H7 (cell line): ENCODE results near the gene LBH. TPM values are rescaled to one million over a fixed set of nuclear protein-coding genes. Genes with fewer than 3 reads are reported as not detected.

Experiments
- DNase-seq: peaks from one replicate; pipeline ENCODE4 v3.0.0; 2012
- H3K27me3 ChIP-seq: 2 replicates; pipeline ENCODE4 v1.6.0; 2011; ENCODE audit warnings: mild to moderate bottlenecking, low read length; ENCODE audit not compliant: control insufficient read depth, insufficient read depth
- H3K36me3 ChIP-seq: replicated peaks from 2 replicates; pipeline ENCODE4 v1.5.1; 2011; ENCODE audit warnings: low read length; ENCODE audit not compliant: control insufficient read depth, insufficient read depth
- H3K4me3 ChIP-seq: 2 replicates; pipeline ENCODE4 v1.5.1; 2011; ENCODE audit warnings: low read depth, mild to moderate bottlenecking, control low read depth, low read length, moderate library complexity; ENCODE audit not compliant: insufficient read depth
- total RNA-seq: library from RNA; depleted of rRNA; stranded (reverse); fragments of >200 nt; shearing (Covaris generic); gene quantifications from 2 replicates; pipeline ENCODE4 v1.2.3, GENCODE V29; 2014

Gene LBH
- total RNA-seq, 1 experiment from 2014 or later: 93.3 TPM

DNA sequence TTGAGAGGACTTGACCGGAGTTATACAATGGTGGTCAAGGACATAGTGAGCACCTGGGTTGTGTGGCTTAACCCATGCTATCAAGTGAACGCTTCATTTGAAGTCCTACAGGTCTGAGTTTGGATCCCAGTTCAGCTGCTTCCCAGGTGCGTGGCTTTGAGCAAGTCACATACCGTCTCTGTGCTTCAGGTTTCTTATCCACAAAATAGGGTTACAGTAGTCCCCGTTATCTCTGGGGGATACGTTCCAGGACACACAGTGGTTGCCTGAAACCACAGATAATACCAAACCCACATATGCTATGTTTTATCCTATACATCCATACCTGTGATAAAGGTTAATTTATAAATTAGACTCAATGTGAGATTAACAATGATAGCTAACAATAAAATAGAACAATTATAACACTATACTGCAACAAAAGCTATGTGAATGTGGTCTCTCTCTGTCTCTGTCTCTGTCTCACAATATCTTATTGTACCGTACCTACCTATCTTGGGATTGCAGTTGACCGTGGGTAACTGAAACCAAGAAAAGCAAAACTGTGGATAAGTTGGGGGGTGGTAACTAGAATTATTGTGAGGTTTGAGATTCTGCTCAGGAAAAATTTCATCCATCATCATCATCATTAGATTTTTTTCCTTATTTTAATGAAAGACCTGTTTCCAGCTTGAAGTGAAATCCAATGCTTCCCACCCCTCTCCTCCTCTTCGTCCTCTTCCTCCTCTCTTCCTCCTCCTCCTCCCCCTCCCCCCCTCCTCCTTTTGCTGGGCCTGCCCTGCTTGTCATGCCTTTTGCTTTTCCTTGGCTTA is 22.7 kb downstream of the LBH start:
- Histone ChIP-seq H3K36me3 (peaks cover 4% of the 10 kb centered on the region), H3K27me3 (no peaks in the 10 kb centered on the region), H3K4me3 (no peak overlapping the region)
- no peak for DNase-seq

DNA sequence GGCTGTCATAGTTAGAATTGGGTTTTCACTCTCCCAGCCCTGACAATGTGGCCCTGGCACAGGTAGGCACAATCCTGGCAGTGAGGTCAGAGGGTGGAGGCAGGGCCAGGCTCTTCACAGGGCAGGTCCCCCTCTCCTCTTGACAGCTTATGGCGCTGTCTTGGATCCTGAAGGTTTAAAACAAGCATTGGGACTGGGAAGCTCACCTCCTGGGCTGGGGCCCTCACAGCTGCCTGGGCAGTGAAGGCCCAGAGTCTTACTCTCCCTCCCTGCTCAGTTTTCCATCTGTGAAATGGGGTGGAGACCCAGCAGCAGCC is 23.3 kb downstream of the LBH start:
- H3K36me3 ChIP-seq: peaks cover 5% of the 10 kb centered on the region
- H3K4me3 ChIP-seq: no peak overlapping the region
- no peak for DNase-seq
- no peaks in the 10 kb centered on the region for H3K27me3 ChIP-seq

DNA sequence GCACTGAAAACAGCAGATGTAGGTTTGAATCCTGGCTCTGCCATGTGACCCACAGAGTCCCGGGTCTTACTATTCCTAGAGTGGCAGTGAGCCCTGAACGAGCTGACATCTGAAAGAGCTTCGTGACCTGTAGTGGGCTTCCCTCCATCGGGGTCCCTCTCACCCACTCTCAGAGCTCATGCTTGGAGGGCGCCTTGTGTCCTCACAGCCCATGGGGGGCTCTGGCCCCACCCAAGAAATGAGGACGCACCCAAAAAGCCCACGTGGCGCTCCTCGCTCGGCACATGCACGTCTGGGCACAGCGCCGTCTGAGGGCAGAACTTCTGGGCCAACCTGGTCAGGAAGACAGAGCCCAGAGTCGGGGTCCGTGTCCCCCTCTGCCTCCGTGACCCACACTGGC is 23.7 kb downstream of the LBH start:
- no peaks in the 10 kb centered on the region for H3K27me3 ChIP-seq
- H3K4me3 ChIP-seq: no peak overlapping the region
- no peak for DNase-seq
- H3K36me3 ChIP-seq: peaks cover 5% of the 10 kb centered on the region

DNA sequence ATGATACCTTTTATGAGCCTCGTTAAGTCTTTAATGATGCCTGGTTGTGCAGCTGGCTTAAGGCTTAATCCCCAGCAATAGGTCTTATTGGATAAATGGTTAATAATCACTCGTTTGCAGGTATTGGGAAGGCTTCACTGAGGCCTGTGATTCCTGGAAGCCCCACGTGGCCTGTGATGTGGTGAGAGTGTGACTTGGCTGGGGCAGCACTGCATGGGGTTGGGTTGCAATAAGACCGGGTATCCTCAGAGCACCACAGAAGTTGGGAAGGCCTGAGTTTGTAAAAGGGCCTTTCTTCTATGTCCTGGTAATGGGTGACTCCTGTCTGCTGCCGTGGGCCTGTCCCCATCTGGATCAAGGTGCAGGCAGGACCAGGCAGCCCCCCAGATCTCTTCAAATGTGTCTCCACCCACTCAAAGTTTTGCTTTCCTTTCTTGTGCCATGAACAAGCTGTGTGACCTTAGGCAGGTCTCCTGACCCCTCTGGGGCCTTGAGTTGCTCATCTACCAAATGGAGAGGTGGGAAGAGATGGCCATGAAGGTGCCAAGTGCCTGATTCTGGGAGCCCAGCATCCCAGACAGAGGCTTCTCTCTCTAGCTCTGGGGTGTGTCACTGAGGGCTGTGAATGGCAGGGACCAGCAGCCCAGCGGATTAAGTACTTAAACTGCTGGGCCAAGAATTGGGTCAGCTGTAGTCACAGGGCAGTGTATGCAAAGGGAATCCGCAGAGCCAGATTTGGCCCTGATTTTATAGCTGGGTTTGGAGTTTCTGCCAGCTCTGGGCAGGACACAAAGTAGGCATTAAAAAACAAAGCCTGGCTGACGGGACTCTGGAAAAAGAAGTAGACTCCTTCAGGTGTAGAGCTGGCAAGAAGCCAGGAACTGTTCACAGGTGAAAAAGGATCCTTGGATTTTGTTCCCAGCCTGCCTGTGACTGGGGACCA is 24.4 kb downstream of the LBH start:
- Histone ChIP-seq H3K4me3 (no peak overlapping the region), H3K36me3 (peaks cover 5% of the 10 kb centered on the region)

DNA sequence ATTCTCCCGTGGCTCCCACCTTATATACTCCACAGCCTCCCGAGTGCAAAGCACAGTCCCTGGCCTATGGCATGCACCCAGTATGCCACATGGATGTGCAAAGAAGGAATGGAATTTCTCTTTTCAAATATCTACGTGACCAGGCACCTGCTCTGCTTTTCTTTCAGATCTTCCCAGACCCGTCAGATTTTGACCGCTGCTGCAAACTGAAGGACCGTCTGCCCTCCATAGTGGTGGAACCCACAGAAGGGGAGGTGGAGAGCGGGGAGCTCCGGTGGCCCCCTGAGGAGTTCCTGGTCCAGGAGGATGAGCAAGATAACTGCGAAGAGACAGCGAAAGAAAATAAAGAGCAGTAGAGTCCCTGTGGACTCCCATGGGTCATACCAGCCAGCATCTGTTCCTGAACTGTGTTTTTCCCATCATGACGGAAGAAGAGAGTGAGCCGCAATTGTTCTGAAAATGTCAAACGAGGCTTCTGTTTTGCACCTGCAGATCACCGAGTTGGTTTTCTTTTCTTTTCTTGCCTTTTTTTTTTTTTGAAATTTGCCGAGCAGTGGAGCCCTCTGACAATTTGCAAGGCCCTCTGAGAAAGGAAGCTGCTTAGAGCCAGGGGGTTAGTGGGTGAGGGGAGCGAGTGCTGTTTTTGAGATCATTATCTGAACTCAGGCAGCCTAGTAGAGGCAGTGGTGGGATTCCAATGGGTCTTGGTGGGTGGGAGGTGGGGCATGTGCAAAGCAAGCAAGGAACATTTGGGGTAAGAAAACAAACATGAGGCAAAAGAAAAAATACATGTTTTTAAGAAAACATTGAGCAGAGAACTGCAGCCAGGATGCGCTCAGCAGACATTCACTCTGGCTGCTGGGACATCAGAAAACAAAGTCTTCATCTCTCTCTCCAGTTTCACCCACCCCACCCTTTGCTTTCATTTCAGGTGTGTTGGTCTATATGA is 26.2 kb downstream of the LBH start:
- H3K36me3 ChIP-seq: peaks cover 5% of the 10 kb centered on the region
- no peak for DNase-seq
- no peaks in the 10 kb centered on the region for H3K27me3 ChIP-seq
- no peak overlapping the region for H3K4me3 ChIP-seq

More for the DNA sequence above, 24.4 kb downstream of the LBH start:
- H3K27me3 ChIP-seq: no peaks in the 10 kb centered on the region
- DNase-seq: no peak

DNA sequence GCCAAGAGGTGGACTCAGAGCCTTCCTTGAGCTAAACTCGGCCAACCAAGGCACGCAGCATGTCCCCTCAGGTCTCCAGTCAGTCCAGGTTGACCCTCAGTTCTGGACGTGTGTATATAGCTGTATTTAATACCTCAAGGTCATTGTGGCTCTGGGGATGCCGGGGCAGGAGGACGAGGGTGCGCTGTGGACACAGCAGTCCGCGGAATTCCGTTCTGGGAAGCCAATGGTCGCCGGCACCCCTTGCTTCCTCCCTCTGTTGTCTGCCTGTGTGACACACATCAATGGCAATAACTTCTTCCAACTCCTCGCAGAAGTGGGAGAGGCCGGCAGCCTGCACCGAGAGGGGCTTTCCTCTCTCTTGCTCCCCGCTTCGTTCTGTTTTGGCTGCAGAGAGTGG is 27.7 kb downstream of the LBH start:
- Histone ChIP-seq H3K36me3 (peaks cover 5% of the 10 kb centered on the region), H3K4me3 (no peak overlapping the region), H3K27me3 (no peaks in the 10 kb centered on the region)
- DNase-seq: no peak

DNA sequence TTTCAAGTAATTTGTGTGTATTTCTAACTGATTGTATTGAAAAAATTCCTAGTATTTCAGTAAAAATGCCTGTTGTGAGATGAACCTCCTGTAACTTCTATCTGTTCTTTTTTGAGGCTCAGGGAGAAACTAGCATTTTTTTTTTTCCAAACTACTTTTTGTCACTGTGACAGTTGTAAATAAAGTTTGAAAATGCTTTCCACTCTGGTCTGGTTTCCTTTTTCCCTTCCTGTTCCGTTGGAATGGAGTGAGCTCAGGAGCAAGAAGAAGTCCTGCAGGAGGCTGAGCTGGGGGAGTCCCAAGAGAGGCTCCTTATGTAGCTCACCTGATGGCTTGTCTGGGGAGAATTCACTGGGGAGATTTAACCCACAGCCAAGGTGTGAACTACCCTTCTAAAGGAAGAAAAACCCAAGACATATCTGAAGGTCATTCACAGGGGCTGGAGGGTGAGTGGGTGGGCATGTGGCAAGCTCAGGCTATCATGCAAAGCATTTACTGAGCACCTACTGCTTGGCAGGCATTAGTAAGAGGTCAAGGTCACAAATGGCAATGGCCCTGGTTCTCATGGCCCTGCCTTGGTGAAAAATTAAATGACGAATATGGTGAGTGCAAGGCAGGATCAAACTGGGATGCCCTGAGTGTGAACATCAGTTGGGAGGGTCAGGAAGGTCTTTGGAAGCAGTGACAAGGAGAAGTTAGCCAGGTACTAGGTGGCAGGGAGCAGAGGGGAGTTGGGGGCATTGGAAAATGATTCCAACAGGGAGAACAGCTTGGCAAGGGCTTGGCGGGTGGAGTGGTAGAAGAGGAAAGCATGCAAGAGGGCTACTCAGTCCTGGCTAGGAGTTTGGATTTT is 28.7 kb downstream of the LBH start:
- DNase-seq: no peak
- no peaks in the 10 kb centered on the region for H3K27me3 ChIP-seq
- no peak overlapping the region for H3K4me3 ChIP-seq
- peaks cover 5% of the 10 kb centered on the region for H3K36me3 ChIP-seq

DNA sequence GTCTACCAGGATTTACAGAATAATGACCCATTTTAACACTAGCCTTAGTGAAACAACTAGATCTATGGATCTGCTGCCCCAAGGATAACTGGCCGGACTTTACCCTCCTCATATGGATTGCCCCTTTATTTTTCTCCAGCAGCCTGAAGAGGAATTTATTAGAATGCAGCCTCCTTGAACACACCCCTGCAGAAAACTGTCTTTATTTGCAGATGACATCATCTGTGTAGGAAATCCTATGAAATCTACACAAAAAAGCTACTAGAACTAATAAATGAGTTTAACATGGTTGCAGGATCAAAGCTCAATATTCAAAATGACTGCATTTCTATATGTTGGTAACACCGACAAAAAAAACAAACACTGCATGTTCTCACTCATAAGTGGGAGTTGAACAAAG is 29.6 kb downstream of the LBH start:
- peaks cover 5% of the 10 kb centered on the region for H3K36me3 ChIP-seq
- H3K27me3 ChIP-seq: no peaks in the 10 kb centered on the region
- DNase-seq: no peak
- H3K4me3 ChIP-seq: no peak overlapping the region

DNA sequence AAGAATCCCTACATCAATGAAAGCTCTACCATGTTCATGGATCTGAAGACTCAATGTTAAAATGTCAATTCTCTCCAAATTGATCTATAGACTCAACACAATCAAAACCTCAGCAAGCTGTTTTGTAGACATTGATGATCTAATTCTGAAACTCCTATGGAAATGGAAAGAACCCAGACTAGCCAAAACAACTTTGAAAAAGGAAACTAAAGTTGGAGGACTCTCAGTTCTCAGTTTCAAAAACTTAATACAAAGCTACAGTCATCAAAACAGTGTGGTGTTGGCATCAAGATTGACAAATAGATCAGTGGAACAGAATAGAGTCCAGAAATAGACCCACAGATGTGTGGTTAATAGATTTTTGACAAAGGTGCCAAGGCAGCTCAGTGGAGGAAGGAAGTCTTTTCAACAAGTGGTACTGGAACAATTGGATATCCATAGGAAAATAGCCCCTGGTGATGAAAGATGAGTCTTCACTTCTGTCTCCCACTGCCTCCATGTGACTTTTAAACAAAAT is 30.4 kb downstream of the LBH start:
- no peak for DNase-seq
- H3K36me3 ChIP-seq: peaks cover 5% of the 10 kb centered on the region
- H3K27me3 ChIP-seq: no peaks in the 10 kb centered on the region
- H3K4me3 ChIP-seq: no peak overlapping the region

DNA sequence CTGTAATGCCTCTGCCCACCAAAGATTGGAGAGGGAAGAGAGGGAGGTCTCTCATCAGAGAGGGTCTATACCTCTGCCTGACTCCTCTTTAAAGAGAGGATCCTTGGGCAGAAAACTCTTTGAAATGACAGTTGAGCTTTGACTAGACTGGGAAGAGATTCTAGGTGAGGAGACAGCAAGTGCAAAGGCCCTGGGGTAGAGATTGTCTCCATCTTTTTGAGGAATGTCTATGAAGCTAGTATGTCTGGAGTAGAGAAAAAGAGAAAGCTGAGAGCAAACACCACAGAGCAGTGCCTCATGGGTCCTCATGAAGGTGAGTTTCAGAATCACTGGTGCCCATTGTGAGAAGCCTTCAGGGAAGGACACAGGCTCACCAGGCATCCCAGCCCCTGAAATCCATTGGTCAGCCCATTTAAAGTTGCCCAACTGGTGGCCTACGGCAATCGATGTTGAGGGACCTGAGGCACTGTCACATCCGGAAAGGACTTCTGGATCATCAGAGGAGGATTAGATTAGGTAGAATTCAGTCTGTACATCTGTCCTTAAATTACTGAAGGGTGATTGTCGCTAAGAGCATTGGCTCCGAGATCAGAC is 31.5 kb downstream of the LBH start:
- Histone ChIP-seq H3K27me3 (no peaks in the 10 kb centered on the region), H3K36me3 (peaks cover 5% of the 10 kb centered on the region), H3K4me3 (no peak overlapping the region)
- DNase-seq: no peak

DNA sequence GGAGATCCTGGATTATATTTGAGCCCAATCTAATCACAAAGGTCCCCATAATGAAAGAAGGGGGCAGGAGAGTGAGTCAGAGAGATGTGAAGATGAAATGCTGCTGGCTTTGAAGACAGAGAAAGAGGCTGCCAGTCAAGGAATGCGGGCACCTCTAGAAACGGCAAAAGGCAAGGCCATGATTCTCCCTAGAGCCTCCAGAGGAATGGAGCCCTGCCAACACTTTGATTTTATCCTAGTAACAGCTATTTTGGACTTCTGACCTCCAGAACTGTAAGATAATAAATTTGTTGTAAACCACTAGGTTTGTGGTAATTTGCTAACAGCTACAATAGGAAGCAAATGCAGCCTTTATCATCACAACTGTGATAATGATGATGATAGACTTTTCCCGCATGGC is 32.9 kb downstream of the LBH start:
- Histone ChIP-seq H3K4me3 (no peak overlapping the region), H3K36me3 (no peaks in the 10 kb centered on the region), H3K27me3 (no peaks in the 10 kb centered on the region)
- no peak for DNase-seq

DNA sequence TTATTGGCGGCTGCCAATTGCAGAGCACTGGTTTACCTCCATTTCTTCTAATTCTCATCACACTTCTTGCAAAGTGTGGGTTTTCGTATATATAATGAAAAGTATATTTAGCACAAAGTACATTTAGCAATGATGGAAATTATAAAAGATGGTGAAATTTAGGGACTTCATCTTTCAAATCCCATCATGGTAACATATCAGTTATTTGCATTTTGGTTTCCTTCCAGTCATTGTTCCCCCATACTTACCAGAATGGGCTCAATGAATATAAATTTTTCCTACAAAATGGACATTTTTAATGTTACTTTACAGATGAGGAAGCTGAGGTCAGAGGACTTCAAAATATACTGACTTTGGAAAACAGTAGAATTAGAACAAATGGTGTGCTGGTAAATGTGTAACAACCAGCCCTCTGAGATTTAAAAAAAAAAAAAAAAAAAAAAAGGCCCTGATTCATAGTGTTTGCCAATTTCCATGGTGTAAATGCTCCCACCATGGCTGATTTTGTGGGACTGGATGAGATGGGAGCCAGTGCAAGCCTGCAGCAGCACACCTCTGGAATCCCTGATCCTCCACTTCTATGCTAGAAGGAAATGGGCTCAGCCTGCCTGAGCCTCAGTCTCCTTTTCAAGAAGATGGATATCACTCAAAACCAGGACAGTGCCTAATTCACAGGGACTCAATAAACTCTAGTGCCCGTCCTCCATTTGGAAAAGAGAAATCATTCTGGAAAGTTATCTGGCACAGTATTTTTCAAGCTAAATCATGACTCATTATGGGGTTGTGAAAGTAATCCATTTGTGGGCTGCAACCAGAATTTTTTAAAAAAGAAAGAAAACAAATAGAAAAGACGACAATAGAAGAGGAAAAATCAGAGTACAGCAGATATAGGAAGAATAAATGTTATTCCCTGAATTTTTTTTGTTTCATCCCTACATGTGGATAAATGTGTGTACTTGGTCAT is 34.0 kb downstream of the LBH start:
- Histone ChIP-seq H3K36me3 (no peaks in the 10 kb centered on the region), H3K4me3 (no peak overlapping the region), H3K27me3 (no peaks in the 10 kb centered on the region)
- no peak for DNase-seq
